ENCODE results near the gene IL1RAP. TPM values are rescaled to one million over a fixed set of nuclear protein-coding genes. Genes with fewer than 3 reads are reported as not detected.

IL1RAP gene
- total RNA-seq, 2 donors from 2014 or later = 17.7 to 18.0 TPM

DNA sequence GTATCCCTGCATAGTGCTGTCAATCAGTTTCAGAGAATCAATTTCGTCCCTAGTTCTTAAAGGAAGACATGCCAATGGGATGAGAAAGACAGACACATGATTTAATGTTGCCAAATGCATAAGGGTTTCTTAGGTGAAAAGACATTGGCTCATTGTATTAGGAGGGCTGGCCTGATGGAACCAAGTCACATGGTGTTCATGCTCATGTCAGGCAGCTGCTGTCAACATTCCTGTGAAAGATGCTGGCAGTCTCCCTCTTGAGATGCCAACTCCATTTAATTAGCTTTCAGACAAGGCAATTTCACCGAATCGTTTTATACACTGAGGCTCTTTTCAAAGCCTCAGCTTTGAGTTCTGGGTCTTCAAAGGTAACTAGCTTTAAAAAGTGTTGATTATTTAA lies 16.1 kb upstream of the IL1RAP start:
- H3K4me1 ChIP-seq (replicated peaks) = no peaks in the 10 kb centered on the region
- no peaks in the 10 kb centered on the region for H3K36me3 ChIP-seq
- TF ChIP-seq POLR2AphosphoS5 (IDR thresholded peaks at IDR 0.05) = no peak
- TF ChIP-seq POLR2A (IDR thresholded peaks at IDR 0.05) = no peak
- TF ChIP-seq, protein P1, sequence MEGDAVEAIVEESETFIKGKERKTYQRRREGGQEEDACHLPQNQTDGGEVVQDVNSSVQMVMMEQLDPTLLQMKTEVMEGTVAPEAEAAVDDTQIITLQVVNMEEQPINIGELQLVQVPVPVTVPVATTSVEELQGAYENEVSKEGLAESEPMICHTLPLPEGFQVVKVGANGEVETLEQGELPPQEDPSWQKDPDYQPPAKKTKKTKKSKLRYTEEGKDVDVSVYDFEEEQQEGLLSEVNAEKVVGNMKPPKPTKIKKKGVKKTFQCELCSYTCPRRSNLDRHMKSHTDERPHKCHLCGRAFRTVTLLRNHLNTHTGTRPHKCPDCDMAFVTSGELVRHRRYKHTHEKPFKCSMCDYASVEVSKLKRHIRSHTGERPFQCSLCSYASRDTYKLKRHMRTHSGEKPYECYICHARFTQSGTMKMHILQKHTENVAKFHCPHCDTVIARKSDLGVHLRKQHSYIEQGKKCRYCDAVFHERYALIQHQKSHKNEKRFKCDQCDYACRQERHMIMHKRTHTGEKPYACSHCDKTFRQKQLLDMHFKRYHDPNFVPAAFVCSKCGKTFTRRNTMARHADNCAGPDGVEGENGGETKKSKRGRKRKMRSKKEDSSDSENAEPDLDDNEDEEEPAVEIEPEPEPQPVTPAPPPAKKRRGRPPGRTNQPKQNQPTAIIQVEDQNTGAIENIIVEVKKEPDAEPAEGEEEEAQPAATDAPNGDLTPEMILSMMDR (IDR thresholded peaks at IDR 0.05) = no peak
- no peak overlapping the region for H3K27ac ChIP-seq
- no peak for DNase-seq (ENCODE audit: low spot score)
- WGBS = 74% methylated on average over 3 of the region's 3 CpGs
- H3K4me3 ChIP-seq = no peak overlapping the region
- no peaks in the 10 kb centered on the region for H3K9me3 ChIP-seq
- intact Hi-C loops (cut with DNase I) = no loop called here
- no peaks in the 10 kb centered on the region for H3K27me3 ChIP-seq (replicated peaks; ENCODE audit: insufficient read depth)

DNA sequence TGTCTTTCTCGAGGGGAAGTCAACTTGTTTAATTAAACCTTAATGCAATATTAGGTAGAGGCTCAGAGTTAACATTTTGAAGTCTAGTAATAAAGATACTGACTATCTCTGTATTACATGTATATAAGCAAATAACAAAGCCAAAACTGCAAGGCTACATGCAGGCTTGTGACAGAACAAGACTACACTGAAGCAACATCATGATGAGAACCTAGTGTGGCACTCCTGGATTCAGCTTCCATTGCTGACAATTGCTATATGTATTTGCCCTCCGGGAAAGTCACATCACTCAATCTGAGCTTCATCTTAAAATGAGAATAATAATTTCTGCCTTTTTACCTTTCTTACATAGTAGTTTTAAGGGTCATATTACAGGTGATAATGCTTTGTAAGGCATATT lies 15.6 kb upstream of the IL1RAP start:
- 75% methylated on average over 2 of the region's 2 CpGs for WGBS

DNA sequence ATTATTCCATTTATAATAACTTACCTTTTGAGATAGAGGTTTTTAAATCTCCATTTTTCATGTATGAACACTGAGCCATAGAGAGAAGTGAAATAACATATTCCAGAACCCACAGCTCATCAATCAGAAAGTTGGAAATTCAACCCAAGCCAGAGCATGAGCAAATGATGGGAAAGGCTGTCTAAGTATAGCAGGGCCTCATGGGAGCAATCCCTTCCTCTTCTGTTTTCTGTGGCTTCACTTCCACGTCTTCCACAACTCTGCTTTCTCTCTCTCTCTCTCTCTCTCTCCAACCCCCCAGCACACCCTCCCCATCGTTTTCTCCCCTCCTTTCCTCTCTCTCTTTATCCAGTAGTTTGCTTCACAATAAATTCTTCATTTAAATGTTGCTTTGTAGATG lies 14.8 kb upstream of the IL1RAP start:
- TF ChIP-seq POLR2A (IDR thresholded peaks at IDR 0.05) = no peak
- TF ChIP-seq, protein P1 (IDR thresholded peaks at IDR 0.05) = no peak

More for the DNA sequence above, 15.6 kb upstream of the IL1RAP start:
- H3K36me3 ChIP-seq = no peaks in the 10 kb centered on the region
- H3K4me1 ChIP-seq (replicated peaks) = no peaks in the 10 kb centered on the region
- no peaks in the 10 kb centered on the region for H3K27me3 ChIP-seq (replicated peaks; ENCODE audit: insufficient read depth)
- H3K9me3 ChIP-seq = no peaks in the 10 kb centered on the region
- no peak overlapping the region for H3K4me3 ChIP-seq
- TF ChIP-seq POLR2AphosphoS5 (IDR thresholded peaks at IDR 0.05) (no peak), POLR2A (IDR thresholded peaks at IDR 0.05) (no peak)
- TF ChIP-seq, protein P1 (IDR thresholded peaks at IDR 0.05) = no peak
- DNase-seq (ENCODE audit: low spot score) = no peak
- intact Hi-C loops (cut with DNase I) = no loop called here
- H3K27ac ChIP-seq = no peak overlapping the region

DNA sequence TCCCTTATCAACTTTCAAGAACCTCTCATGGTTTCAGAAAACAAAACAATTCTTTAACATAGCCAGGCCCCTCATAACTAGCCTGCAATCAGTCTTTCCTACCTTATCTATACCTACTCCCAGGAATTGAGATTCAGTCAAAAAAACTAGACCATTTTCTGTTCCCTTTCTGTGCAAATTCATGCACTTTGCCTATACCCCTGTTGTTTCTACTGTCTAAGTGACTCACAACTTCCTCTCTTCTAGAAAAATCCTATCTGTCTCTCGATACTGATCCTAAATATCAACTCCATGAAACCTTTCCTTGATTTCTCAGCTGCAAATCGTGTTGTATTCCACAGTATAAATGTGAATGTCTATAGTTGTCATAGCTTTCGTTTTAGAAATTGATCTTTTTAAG lies 10.9 kb upstream of the IL1RAP start:
- DNase-seq (ENCODE audit: low spot score) = no peak
- intact Hi-C loops (cut with DNase I) = no loop called here
- Histone ChIP-seq H3K4me1 (replicated peaks) (no peaks in the 10 kb centered on the region), H3K9me3 (no peaks in the 10 kb centered on the region), H3K27ac (no peak overlapping the region), H3K36me3 (no peaks in the 10 kb centered on the region), H3K27me3 (replicated peaks; ENCODE audit: insufficient read depth) (no peaks in the 10 kb centered on the region), H3K4me3 (no peak overlapping the region)
- 90% methylated on average over 3 of the region's 3 CpGs for WGBS
- TF ChIP-seq, protein P1 (IDR thresholded peaks at IDR 0.05) = no peak
- no peak for TF ChIP-seq POLR2A (IDR thresholded peaks at IDR 0.05)
- no peak for TF ChIP-seq POLR2AphosphoS5 (IDR thresholded peaks at IDR 0.05)

More for the DNA sequence above, 14.8 kb upstream of the IL1RAP start:
- Histone ChIP-seq H3K9me3 (no peaks in the 10 kb centered on the region), H3K4me3 (no peak overlapping the region), H3K27ac (no peak overlapping the region), H3K36me3 (no peaks in the 10 kb centered on the region), H3K4me1 (replicated peaks) (no peaks in the 10 kb centered on the region), H3K27me3 (replicated peaks; ENCODE audit: insufficient read depth) (no peaks in the 10 kb centered on the region)
- 49% methylated on average over 2 of the region's 2 CpGs for WGBS
- intact Hi-C loops (cut with DNase I) = no loop called here
- DNase-seq (ENCODE audit: low spot score) = no peak

DNA sequence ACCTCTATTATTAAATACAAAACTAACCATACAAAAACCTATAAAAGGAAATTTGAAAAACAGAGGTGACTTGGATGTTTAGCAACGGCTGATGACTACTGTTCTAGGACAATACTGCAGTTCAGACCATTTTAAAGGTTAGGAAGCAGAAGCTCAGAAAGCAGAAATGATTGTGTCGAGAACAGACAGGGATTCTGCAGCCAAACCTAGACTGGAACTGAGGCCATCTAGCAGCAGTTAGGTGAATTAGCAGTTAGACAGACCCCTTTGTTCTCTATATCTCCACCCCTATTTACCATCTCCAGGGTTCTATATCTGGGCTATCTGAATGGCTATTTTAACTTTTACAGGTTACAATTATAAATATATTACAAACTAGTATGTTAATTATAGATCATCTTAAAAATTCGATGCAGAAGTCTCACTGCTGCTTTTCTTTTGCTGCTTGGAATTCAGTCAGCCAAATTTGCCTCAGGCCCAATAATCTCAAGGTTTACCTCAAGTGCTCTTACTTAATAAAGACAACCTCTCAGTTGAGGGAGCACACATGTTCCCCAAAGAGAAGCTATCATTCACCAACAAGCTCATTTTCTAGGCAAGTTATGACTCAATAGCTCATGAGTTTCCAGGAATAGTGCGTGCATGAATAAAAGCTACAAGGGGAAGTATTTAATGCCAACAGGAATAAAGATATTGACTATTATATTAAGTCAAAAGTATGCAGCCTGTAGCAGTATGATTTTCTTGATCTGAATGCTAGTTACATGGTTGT lies 9.3 kb upstream of the IL1RAP start:
- intact Hi-C loops (cut with DNase I) = no loop called here
- TF ChIP-seq, protein P1 (IDR thresholded peaks at IDR 0.05) = no peak
- TF ChIP-seq POLR2A (IDR thresholded peaks at IDR 0.05) (no peak), POLR2AphosphoS5 (IDR thresholded peaks at IDR 0.05) (no peak)
- DNase-seq (ENCODE audit: low spot score) = no peak
- Histone ChIP-seq H3K27ac (no peak overlapping the region), H3K9me3 (no peaks in the 10 kb centered on the region), H3K4me3 (no peak overlapping the region), H3K36me3 (no peaks in the 10 kb centered on the region), H3K4me1 (replicated peaks) (no peaks in the 10 kb centered on the region), H3K27me3 (replicated peaks; ENCODE audit: insufficient read depth) (no peaks in the 10 kb centered on the region)
- WGBS = 57% methylated on average over 4 of the region's 4 CpGs

All from prostate gland (tissue), 2 donors.